GM10266 (cell line): ENCODE results near the gene STUB1.

Source experiments
- DNase-seq: peaks from one replicate; pipeline ENCODE4 v3.0.0; 2012; ENCODE audit errors: extremely low spot score
- CTCF ChIP-seq: IDR thresholded peaks from 2 replicates; pipeline ENCODE4 v1.5.1; 2012; ENCODE audit warnings: mild to moderate bottlenecking, low read depth; ENCODE audit not compliant: control insufficient read depth, insufficient read depth; ENCODE audit errors: missing control alignments

STUB1 gene

GRCh38 chr16:646679-647172 lies 33.5 kb upstream of the STUB1 start:
- TF ChIP-seq CTCF, result no peak

GRCh38 chr16:647173-647902 lies 32.9 kb upstream of the STUB1 start:
- no peak for DNase-seq
- no peak for TF ChIP-seq CTCF

More at GRCh38 chr16:646679-647172, 33.5 kb upstream of the STUB1 start:
- DNase-seq, result no peak

GRCh38 chr16:648071-648780 lies 32.0 kb upstream of the STUB1 start:
- peak; percentile 70 for DNase-seq
- TF ChIP-seq CTCF, result peak; percentile 74

GRCh38 chr16:648781-649589 lies 31.2 kb upstream of the STUB1 start, which contains the start of gene WDR90:
TSS of gene WDR90 (plus strand) at chr16:649365. CDS start at chr16:649417, 52 bp downstream.
- no peak for TF ChIP-seq CTCF
- peak; percentile 99 for DNase-seq

- DNase-seq, result no peak
- no peak for TF ChIP-seq CTCF
Measured at GRCh38 chr16:649631-650030, 30.6 kb upstream of the STUB1 start.

- TF ChIP-seq CTCF, result no peak
- DNase-seq, result no peak
Measured at GRCh38 chr16:651844-652243, 28.4 kb upstream of the STUB1 start.
